Mesodermal cell (in vitro differentiated cells): ENCODE data around the gene PRPSAP1.

ENCODE experiments used
- H3K27ac ChIP-seq: 2 replicates; pipeline ENCODE4 v1.7.0; 2013; ENCODE audit warnings: mild to moderate bottlenecking, low read depth, low read length, moderate library complexity; ENCODE audit not compliant: severe bottlenecking
- H3K36me3 ChIP-seq: 2 replicates; pipeline ENCODE4 v1.7.1; 2013; ENCODE audit warnings: mild to moderate bottlenecking, low read length, moderate library complexity; ENCODE audit not compliant: control insufficient read depth, insufficient read depth
- H3K4me1 ChIP-seq: one replicate; pipeline ENCODE4 v1.7.1; 2013; ENCODE audit warnings: mild to moderate bottlenecking, low read length; ENCODE audit not compliant: insufficient read depth, control insufficient read depth, poor library complexity, severe bottlenecking
- H3K4me3 ChIP-seq: 2 replicates; pipeline ENCODE4 v1.7.0; 2013; ENCODE audit warnings: low read length, control low read depth, mild to moderate bottlenecking; ENCODE audit not compliant: insufficient read depth, poor library complexity, severe bottlenecking; ENCODE audit errors: extremely low read depth
- H3K9me3 ChIP-seq: 2 replicates; pipeline ENCODE4 v1.7.1; 2013; ENCODE audit warnings: mild to moderate bottlenecking, low read length, moderate library complexity; ENCODE audit not compliant: control insufficient read depth
- WGBS, 2 experiments: methylation state at CpG; one replicate each; pipeline ENCODE4 v1.1.5; 2013; ENCODE audit warnings: missing lambda C conversion rate in 2 of 2; ENCODE audit not compliant: insufficient coverage in 2 of 2; 5-methylcytosine and 5-hydroxymethylcytosine counted together

The PRPSAP1 gene

DNA sequence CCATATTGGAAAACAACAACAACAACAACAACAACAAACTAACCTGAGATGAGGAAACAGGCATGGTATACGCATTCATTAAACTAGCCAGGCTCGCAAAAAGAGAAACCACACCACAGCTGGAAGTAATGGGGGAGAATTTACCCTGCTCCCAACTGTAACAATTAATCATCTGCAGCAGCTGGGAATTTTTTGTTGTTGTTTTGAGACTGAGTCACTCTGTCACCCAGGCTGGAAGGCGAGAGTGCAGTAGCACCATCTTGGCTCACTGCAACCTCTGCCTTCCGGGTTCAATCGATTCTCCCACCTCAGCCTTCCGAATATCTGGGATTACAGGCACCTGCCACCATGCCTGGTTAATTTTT lies 16.3 kb downstream of the PRPSAP1 start:
- Histone ChIP-seq H3K9me3 (no peaks in the 10 kb centered on the region), H3K4me1 (peaks cover 12% of the 10 kb centered on the region), H3K36me3 (peaks cover 28% of the 10 kb centered on the region), H3K27ac (no peak overlapping the region), H3K4me3 (no peak overlapping the region)
- 97 to 98% methylated on average over 4 to 6 of the region's 6 CpGs for WGBS, 2 experiments

DNA sequence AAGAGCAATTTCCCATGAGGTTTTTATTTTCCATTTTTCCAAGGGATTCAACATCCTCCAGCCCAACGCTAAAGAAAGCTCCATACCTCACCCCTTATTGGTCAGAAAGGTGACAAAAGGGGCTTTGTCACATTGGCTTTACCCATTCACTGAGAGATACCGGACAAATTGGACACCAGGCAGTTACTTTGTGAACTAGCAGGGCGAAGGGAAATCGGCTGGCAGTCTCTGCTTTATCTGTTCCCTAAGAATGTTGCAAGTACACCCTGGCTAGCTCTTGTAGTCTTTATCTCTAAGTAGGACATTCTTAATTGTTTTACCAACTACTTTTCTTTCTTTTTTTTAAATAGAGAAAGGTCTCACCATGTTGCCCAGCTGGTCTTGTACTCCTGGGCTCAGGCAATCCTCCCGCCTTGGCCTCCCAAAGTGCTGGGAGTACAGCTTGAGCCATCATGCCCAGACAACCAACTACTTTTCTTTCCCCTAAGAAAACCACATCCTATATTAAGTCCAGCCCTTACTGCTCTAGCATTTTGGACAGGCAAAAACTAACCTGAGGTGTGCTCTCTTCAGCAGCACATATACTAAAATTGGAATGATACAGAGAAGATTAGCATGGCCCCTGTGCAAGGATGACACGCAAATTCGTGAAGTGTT lies 16.8 kb downstream of the PRPSAP1 start:
- H3K9me3 ChIP-seq: no peaks in the 10 kb centered on the region
- H3K36me3 ChIP-seq: peaks cover 23% of the 10 kb centered on the region
- peaks cover 12% of the 10 kb centered on the region for H3K4me1 ChIP-seq
- no peak overlapping the region for H3K4me3 ChIP-seq
- H3K27ac ChIP-seq: no peak overlapping the region
- WGBS, 2 experiments: 96 to 98% methylated on average over 3 to 4 of the region's 7 CpGs

DNA sequence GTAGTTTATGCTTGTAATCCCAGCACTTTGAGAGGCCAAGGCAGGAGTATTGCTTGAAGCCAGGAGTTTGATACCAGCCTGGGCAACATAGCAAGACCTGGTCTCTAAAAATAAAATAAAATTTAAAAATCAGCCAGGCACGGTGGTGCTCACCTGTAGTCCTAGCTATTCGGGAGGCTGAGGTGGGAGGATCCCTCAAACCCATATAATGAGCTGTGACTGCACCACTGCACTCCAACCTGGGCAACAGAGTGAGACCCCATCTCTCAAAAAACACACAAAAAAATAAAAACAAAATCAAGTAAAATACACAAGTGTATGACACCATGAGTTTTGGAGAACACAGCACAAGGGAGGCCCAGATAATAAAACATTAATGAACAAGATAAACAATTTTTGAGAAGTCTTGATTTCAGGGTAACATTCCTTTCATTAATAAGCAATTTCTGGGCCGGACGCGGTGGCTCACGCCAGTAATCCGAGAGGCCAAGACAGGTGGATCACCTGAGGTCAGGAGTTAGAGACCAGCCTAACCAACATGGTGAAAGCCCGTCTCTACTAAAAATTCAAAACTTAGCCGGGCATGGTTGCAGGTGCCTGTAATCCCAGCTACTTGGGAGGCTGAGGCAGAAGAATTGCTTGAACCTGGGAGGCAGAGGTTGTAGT lies 17.9 kb downstream of the PRPSAP1 start:
- Histone ChIP-seq H3K4me3 (no peak overlapping the region), H3K9me3 (no peaks in the 10 kb centered on the region), H3K4me1 (peaks cover 12% of the 10 kb centered on the region), H3K27ac (no peak overlapping the region), H3K36me3 (peaks cover 27% of the 10 kb centered on the region)
- 95 to 100% methylated on average over 7 to 9 of the region's 9 CpGs for WGBS, 2 experiments

DNA sequence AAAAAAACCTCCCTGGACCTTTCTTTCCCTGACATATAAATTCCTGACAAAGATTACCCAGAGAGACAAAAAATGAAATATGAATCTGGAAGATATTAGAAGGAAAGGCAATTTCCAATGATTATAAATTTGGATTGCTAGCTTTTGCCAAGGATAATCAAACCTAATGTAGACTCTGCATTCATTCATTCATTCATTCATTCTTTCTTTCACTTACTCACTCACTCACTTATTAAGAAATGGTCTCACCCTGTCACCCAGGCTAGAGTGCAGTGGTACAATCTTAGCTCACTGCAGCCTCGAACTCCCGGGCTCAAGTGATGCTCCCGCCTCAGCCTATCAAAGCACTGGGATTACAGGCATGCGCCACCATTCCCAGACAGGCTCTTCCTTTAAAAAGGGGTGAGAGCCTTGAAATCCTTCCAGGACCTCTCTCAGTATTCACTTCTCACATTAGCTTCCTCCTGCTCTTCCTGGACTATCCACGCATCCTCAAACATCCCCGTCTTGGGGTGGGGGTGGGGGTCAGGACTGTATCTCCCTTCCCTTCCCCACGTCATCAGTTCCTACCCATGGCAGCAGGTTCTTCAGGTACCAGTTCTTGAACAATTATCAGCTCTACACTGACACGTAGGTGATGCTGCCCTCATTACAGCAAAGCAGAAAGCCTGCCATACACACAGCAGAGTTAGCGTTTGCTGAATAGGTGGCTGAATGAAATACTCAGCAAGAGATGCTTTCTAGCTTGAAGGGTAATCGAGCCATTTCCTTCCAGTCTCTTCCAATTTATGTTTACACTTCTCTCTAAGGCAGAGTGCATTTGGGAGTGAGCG lies 19.8 kb downstream of the PRPSAP1 start:
- no peaks in the 10 kb centered on the region for H3K9me3 ChIP-seq
- H3K36me3 ChIP-seq: peaks cover 33% of the 10 kb centered on the region
- H3K4me1 ChIP-seq: peaks cover 12% of the 10 kb centered on the region
- WGBS, 2 experiments: 83 to 93% methylated on average over 6 to 11 of the region's 11 CpGs
- no peak overlapping the region for H3K27ac ChIP-seq
- H3K4me3 ChIP-seq: no peak overlapping the region

DNA sequence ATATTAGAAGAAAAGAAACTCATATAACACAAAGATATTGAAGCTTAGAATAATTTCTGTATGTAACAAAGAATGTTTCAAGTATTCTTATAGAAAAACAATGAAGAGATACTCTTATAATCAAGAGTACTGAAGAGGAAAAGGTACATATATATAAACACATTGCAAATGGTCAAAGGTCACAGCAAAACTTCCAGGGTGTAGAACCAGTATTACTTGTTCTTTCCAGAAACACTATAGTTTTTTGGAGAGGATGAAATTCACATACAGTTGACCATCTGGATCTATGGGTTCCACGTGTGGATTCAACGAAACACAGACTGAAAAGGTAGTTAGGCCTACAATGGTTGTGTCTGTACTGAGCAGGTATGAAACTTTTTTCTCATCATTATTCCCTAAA lies 22.6 kb downstream of the PRPSAP1 start:
- H3K4me3 ChIP-seq: no peak overlapping the region
- peaks cover 12% of the 10 kb centered on the region for H3K4me1 ChIP-seq
- no CpG with 5 or more reads among the region's 2 CpGs for WGBS, 2 experiments
- no peaks in the 10 kb centered on the region for H3K9me3 ChIP-seq
- peaks cover 58% of the 10 kb centered on the region for H3K36me3 ChIP-seq
- no peak overlapping the region for H3K27ac ChIP-seq

DNA sequence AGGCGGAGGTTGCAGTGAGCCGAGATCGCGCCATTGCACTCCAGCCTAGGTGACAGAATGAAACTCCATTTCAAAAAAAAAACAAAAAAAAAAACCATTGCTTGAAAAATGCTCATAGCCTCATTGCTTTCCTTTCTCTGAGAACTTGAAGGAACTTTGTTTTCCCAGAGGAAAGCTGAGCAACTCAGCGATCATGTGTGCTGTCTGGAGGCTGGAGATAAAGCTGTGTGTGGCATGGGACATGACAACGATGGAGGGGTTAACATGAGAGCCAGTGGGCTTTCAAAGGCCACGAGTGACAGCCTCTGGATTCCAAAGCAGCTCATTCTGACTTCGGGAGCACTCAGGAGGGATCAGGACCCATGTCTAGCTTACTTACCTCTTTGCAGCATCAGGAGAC lies 24.1 kb downstream of the PRPSAP1 start:
- WGBS, 2 experiments: 97 to 100% methylated on average over 4 to 7 of the region's 8 CpGs
- Histone ChIP-seq H3K9me3 (no peaks in the 10 kb centered on the region), H3K36me3 (peaks cover 67% of the 10 kb centered on the region)

DNA sequence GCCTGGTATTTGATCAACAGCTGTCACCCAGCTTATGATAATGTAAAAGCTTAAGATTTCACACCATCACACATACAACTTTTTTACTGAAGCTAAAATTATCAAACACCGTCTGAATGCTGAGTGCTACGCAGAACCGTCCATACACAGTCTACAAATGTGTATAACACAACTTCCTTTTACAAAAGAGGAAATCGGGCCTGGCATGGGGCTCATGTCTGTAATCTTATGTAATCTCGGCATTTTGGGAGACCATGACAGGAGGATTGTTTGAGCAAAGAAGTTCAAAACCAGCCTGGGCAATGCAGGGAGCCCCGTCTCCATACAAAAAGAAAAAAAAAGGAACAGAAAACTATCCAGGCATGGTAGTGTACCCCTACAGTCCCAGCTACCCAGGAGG lies 26.0 kb downstream of the PRPSAP1 start:
- H3K36me3 ChIP-seq: peaks cover 68% of the 10 kb centered on the region
- H3K9me3 ChIP-seq: no peaks in the 10 kb centered on the region
- no peak overlapping the region for H3K4me3 ChIP-seq
- WGBS, 2 experiments: 95 to 100% methylated on average over 3 of the region's 6 CpGs
- no peaks in the 10 kb centered on the region for H3K4me1 ChIP-seq
- no peak overlapping the region for H3K27ac ChIP-seq

More for the DNA sequence above, 24.1 kb downstream of the PRPSAP1 start:
- Histone ChIP-seq H3K27ac (no peak overlapping the region), H3K4me3 (no peak overlapping the region), H3K4me1 (peaks cover 7% of the 10 kb centered on the region)

DNA sequence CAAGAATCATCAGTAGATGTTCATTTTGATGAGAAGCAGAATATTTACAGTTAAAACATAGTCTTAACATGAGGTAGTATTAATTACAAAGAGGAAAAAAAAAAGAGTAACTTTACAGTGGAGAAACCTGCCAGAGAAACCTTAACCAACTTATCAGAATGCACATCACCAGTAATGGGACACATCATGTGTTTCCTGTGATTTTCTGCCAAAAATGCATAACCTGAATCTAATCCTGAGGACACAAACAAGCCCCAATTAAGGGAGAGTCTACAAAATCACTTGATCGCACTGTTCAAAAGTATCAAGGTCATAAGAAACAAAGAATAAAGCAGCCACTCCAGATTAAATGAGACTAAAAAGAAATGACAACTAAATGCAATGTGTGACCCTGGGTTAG lies 27.4 kb downstream of the PRPSAP1 start:
- Histone ChIP-seq H3K36me3 (peaks cover 74% of the 10 kb centered on the region), H3K9me3 (no peaks in the 10 kb centered on the region), H3K4me3 (no peak overlapping the region), H3K4me1 (no peaks in the 10 kb centered on the region), H3K27ac (no peak overlapping the region)
- 100% methylated on average over 1 of the region's 1 CpG; no CpG with 5 or more reads in 1 of the 2 experiments for WGBS, 2 experiments

DNA sequence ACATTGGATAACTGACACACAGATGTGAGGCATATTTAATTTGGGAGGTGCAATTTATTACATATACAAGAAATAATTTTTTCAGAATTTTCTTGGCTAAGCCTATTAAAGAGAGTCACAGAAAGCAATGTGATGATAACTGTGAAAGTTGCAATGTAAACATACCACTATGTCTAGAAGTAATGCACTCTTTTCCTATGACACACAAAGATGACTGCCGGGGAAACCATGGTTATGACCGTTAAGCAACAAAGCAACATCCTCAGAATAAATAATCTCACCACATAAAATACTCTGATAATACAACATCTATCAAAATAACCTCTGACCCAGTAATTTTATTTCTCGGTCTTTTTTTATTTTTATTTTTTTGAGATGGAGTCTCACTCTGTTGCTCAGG lies 35.1 kb downstream of the PRPSAP1 start:
- H3K36me3 ChIP-seq: peaks cover 47% of the 10 kb centered on the region
- no peak overlapping the region for H3K4me3 ChIP-seq
- H3K27ac ChIP-seq: no peak overlapping the region
- peaks cover 5% of the 10 kb centered on the region for H3K4me1 ChIP-seq
- 100% methylated on average over 2 of the region's 3 CpGs for WGBS, 2 experiments
- no peaks in the 10 kb centered on the region for H3K9me3 ChIP-seq

DNA sequence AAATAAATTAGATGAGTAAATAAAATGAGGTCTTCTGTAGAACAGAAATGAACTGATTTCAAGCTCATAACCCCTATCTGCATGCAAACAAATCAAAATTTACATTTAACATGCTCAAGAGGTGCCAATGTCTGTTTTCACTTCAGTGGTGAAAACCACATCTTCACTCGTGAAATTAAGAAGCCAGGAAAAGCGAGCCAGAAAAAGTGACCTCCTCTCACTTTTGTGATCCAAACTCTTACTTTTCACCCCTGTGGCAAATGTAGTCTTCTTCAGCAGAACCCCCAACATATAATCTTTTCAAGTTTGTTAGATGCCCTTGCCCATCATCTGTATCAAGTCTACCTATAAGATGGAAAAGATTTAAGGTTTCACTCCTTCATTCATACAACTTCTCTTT lies 36.2 kb downstream of the PRPSAP1 start:
- Histone ChIP-seq H3K9me3 (no peaks in the 10 kb centered on the region), H3K27ac (no peak overlapping the region), H3K4me3 (no peak overlapping the region), H3K36me3 (peaks cover 53% of the 10 kb centered on the region), H3K4me1 (peaks cover 5% of the 10 kb centered on the region)
- WGBS, 2 experiments: 96 to 100% methylated on average over 2 of the region's 2 CpGs
